HG03378 (cell line): ENCODE data around the gene GIT1.
A peak's percentile ranks its signal among the peaks of the same experiment; 100 is the strongest.

Experiments
- ATAC-seq: cut with Tn5 transposase; IDR thresholded peaks from one replicate; pipeline ENCODE4 v1.9.1; 2021; ENCODE audit warnings: mild to moderate bottlenecking, moderate library complexity; ENCODE audit not compliant: unreplicated experiment

The GIT1 gene

GRCh38 chr17:29579866-29580771 lies 9.3 kb downstream of the GIT1 start:
- ATAC-seq = peak; percentile 49

GRCh38 chr17:29578626-29579485 lies 10.6 kb downstream of the GIT1 start:
- ATAC-seq = no peak

- no peak for ATAC-seq
Observed at GRCh38 chr17:29577385-29578211, 11.8 kb downstream of the GIT1 start.

GRCh38 chr17:29577001-29577370 lies 12.5 kb downstream of the GIT1 start:
- no peak for ATAC-seq

- ATAC-seq = no peak
Observed at GRCh38 chr17:29576214-29577000, 13.0 kb downstream of the GIT1 start.

- ATAC-seq = no peak
Observed at GRCh38 chr17:29575511-29576213, 13.8 kb downstream of the GIT1 start.

- ATAC-seq = no peak
Observed at GRCh38 chr17:29574732-29575510, 14.5 kb downstream of the GIT1 start.

- ATAC-seq = no peak
Observed at GRCh38 chr17:29573871-29574731, 15.3 kb downstream of the GIT1 start.

- ATAC-seq = no peak
Observed at GRCh38 chr17:29573558-29573869, 15.9 kb downstream of the GIT1 start.

GRCh38 chr17:29572691-29573557 lies 16.5 kb downstream of the GIT1 start:
- ATAC-seq = no peak

GRCh38 chr17:29571883-29572681 lies 17.4 kb downstream of the GIT1 start:
- ATAC-seq = no peak

- ATAC-seq = no peak
Observed at GRCh38 chr17:29571486-29571882, 18.0 kb downstream of the GIT1 start.

GRCh38 chr17:29570521-29570920 lies 18.9 kb downstream of the GIT1 start:
- no peak for ATAC-seq

GRCh38 chr17:29569245-29569950 lies 20.1 kb downstream of the GIT1 start:
- ATAC-seq = no peak

GRCh38 chr17:29568331-29569244 lies 20.9 kb downstream of the GIT1 start, which contains the start of gene TP53I13:
TSS of gene TP53I13 (plus strand) at chr17:29568701. CDS start at chr17:29568759, 58 bp downstream.
- ATAC-seq = peak; percentile 22
